Endometrial microvascular endothelial cells (primary cell): Measurements from ENCODE around the gene MAP7D1. TPM values are rescaled to one million over a fixed set of nuclear protein-coding genes. Genes with fewer than 3 reads are reported as not detected.
"Not testable (repeated sequence)": the region's sequence is repeated elsewhere in the genome, so short reads cannot be mapped to it uniquely, and the experiment has no call there.

Experiments used
- in situ Hi-C: cut with HindIII; loops from 2 replicates; pipeline ENCODE4 v1.10.0; 2017; ENCODE audit warnings: low sequenced_read_pairs, low pct_unique_long_range_greater_than_20kb; ENCODE audit errors: inconsistent ontology term
- total RNA-seq: library from RNA; depleted of rRNA; stranded (reverse); fragments of >200 nt; gene quantifications from one replicate; pipeline ENCODE4 v1.2.3, GENCODE V29; 2015; ENCODE audit errors: inconsistent ontology term

The MAP7D1 gene
- total RNA-seq, 1 donor from 2014 or later, result 199 TPM

DNA sequence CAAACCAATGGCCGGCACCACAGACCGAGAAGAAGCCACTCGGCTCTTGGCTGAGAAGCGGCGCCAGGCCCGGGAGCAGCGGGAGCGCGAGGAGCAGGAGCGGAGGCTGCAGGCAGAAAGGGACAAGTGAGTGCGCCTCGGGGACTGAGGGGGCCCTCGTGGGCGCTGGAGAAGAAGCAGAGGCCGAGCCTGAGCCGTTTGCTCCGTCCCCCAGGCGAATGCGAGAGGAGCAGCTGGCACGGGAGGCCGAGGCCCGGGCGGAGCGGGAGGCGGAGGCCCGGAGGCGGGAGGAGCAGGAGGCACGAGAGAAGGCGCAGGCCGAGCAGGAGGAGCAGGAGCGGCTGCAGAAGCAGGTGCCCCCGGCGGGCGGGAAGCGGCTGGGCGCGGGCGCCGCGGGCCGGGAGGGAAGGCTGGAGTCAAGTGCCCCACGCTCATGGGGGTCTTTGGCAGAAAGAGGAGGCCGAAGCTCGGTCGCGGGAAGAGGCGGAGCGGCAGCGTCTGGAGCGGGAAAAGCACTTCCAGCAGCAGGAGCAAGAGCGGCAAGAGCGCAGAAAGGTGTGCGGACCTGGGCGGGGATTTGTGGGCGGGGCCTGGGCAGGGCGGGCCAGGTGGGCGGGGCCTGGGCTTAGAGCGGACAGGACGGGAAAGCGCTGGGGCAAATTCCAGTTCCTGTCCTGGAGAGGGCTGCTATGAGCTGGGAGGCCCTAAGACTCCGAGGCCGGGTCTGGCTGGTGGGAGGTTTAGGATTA is 22.7 kb downstream of the MAP7D1 start:
- in situ Hi-C loops, result no loop called here

DNA sequence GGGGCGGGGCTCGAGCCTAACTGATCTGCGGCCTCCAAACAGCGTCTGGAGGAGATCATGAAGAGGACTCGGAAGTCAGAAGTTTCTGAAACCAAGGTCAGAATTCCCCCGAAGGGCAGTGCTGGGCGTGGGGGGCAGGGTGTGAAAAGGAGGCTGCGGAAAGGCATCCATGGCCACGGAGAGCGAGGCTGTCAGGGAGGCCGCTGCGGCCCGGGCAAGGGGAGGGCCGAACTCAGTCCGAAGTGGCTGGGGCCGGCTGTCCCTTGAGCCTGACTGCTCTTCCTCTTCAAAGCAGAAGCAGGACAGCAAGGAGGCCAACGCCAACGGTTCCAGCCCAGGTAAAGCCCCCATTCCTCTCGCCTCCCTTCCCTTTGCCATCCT is 23.2 kb downstream of the MAP7D1 start:
- in situ Hi-C loops, result no loop called here

DNA sequence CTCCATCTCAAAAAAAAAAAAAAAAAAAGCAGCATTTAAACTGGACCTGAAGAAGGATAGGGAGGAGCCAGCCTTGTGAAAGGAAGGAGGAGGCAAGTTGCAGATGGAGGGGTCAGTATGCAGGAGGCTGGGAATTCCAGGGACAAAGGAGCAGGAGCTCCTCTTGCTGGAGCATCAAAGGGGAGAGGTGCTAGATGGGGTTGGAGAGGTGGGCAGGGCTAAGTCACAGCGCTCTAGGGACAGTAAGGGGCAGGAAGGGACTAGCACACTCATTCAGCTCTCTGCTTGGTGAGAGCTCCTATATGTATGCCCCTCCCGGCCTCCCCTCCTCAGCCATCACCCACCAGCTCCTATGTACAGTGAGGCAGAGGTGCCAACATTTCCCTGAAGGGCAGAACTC is 26.8 kb downstream of the MAP7D1 start:
- in situ Hi-C loops, result no loop called here

- in situ Hi-C loops, result no loop called here
These were observed 27.4 kb downstream of the MAP7D1 start for GRCh38 chr1:36183309-36183856.

DNA sequence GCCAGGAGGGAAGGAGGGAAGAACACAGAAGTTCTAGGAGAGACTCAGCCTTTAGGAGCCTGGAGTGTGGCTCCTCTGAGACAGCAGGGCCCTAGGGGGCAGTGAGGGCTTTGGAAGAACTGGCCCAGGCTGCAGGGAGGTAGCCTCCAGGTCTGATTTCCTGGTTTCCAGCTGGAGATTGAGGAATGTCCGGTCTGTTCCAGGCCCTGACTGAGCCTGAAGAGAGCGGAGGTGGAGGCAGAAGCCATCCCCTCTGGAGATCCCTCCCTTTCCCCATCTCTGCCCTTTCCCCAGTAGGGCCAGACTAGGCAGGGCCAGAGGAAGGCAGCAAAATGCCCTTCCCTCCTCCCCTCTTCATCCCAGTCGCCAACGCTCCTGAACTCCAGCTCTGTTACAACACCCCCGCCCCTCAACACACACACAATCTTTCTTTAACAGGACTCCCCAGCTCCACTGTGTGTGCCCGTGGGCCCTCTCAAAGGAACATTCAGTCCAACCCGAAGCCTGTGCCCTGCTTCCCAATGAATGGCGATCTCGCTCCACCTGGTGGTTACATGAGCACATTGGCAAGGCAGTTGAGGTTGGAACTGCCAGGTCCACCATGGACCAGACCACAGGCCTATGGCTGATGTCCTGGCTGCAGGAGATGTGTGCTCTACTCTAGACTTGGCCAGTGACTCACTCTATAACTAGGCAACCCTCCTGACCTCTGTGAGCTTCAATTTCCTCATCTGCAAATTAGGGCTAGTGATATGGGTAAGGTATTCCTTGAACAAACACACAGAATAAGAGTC is 32.0 kb downstream of the MAP7D1 start:
- in situ Hi-C loops, result no loop called here

DNA sequence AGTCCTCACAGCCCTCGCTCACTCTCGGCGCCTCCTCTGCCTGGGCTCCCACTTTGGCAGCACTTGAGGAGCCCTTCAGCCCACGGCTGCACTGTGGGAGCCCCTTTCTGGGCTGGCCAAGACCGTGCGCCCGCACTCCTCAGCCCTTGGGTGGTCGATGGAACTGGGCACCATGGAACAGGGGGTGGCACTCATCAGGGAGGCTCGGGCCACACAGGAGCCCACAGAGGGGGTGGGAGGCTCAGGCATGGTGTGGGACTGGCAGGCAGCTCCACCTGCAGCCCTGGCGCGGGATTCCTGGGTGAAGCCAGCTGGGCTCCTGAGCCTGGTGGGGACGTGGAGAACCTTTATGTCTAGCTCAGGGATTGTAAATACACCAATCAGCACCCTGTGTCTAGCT is 40.8 kb downstream of the MAP7D1 start:
- in situ Hi-C loops, result not testable (repeated sequence)

- in situ Hi-C loops, result no loop called here
These were observed 42.7 kb downstream of the MAP7D1 start for GRCh38 chr1:36198641-36199040.

GRCh38 chr1:36199934-36200741 is 44.2 kb downstream of the MAP7D1 start:
- in situ Hi-C loops, result no loop called here

GRCh38 chr1:36203027-36203553 is 47.1 kb downstream of the MAP7D1 start:
- in situ Hi-C loops, result no loop called here

- in situ Hi-C loops, result no loop called here
These were observed 47.8 kb downstream of the MAP7D1 start for GRCh38 chr1:36203554-36204346.

- in situ Hi-C loops, result no loop called here
These were observed 48.5 kb downstream of the MAP7D1 start for GRCh38 chr1:36204347-36204909.

- in situ Hi-C loops, result no loop called here
These were observed 50.4 kb downstream of the MAP7D1 start for GRCh38 chr1:36206323-36206858.

- in situ Hi-C loops, result no loop called here
These were observed 51.4 kb downstream of the MAP7D1 start for GRCh38 chr1:36207339-36207738.

GRCh38 chr1:36208978-36209703 is 53.2 kb downstream of the MAP7D1 start:
- in situ Hi-C loops, result no loop called here

DNA sequence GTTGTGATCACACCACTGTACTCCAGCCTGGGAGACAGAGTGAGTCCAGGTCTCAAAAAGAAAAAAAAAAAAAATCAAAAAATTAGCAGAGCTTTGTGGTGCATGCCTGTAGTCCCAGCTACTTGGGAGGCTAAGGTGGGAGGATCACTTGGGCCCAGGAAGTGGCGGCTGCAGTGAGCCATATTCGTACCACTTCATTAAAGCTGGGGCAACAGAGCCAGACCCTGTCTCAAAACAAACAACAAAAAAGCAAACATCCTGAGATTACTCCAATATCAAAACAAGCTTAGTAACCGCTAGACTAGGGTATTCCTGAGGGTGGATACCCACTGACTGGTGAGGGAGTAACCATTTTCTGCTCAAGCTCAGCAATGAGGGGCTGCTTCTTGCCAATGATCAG is 55.3 kb downstream of the MAP7D1 start:
- in situ Hi-C loops, result no loop called here

DNA sequence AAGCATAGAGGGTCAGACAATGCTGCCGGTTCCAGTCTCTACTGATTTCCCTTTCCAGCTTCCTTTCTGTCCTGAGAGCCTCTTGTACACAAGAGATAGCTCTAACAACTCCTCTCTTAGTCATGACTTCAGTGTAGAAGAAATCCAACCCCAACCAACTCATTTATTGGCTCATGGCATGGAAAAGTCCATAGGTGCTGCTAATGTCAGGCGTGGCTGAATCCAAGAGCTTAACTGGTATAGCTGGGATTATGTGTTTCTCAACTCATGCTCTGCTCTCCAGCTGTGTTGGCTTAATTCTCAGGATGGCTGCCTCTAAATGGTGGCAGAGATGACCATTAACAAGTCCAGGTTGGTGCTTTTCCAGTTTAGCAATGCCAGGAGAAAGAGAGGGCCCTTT is 55.9 kb downstream of the MAP7D1 start:
- in situ Hi-C loops, result no loop called here

DNA sequence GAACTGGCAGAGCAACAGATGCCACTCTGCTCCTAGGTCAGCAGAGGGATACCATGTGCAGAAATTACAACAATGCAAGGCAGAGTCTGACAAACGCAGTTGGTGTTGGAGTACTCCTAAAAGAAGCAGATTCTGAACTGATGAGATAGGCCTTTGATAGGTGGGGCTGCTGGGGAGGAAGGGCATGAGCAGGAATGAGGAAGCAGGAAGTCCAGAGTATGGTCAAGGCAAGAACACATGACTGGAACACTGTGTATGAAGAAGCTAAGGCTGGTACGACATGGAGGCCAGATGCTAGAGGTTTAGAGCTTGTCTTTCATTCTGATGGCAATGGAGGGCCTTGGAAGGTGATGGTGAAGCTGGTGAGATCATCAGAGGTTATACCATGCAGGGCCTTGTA is 56.8 kb downstream of the MAP7D1 start:
- in situ Hi-C loops, result no loop called here
